ENCODE data around the gene ZG16B. TPM values are rescaled to one million over a fixed set of nuclear protein-coding genes. Genes with fewer than 3 reads are reported as not detected.

ZG16B gene
- total and polyA plus RNA-seq, 2 of the 8 experiments (the other 6 are each of a cell fraction or from before 2014, with no cell fraction given): 0.11 TPM; not detected in 1

DNA sequence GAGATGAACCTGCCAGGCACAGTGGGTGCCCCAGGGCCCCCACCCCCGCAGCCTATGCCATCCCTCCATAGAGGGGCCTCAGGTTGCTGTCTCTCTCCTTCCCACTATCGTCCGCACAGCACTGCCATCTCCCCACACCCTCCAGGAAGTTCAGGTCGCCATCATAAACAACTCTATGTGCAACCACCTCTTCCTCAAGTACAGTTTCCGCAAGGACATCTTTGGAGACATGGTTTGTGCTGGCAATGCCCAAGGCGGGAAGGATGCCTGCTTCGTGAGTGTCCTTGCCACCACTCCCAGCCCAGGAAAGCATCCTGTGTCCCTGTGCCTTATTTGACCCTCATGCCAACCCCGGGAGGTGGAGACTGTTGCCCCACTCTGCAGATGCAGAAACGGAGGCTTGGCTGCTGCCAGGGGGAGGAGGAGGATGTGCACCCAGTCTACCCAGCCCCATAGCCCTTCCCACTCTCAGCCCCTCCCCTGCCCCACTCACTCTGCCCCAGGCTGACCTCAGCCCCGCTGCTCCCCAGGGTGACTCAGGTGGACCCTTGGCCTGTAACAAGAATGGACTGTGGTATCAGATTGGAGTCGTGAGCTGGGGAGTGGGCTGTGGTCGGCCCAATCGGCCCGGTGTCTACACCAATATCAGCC, 9.1 kb upstream of the ZG16B start (continued):
- TF ChIP-seq RNF2 (IDR thresholded peaks at IDR 0.05; ENCODE audit: borderline replicate concordance, low read depth, low read length, missing control alignments, poor library complexity, severe bottlenecking): no peak
- no peak for TF ChIP-seq EGR1 (IDR thresholded peaks at IDR 0.05; ENCODE audit: borderline replicate concordance, low read depth, low read length)
- TF ChIP-seq CTBP2 (IDR thresholded peaks at IDR 0.05; ENCODE audit: borderline replicate concordance, insufficient read depth, insufficient read length, low read length): no peak
- TF ChIP-seq TCF12 (IDR thresholded peaks at IDR 0.05; ENCODE audit: low read depth, low read length): no peak
- TF ChIP-seq, protein P1, sequence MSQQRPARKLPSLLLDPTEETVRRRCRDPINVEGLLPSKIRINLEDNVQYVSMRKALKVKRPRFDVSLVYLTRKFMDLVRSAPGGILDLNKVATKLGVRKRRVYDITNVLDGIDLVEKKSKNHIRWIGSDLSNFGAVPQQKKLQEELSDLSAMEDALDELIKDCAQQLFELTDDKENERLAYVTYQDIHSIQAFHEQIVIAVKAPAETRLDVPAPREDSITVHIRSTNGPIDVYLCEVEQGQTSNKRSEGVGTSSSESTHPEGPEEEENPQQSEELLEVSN (IDR thresholded peaks at IDR 0.05): no peak
- no peak for TF ChIP-seq SIN3A (conservative IDR thresholded peaks at IDR 0.05 in 1 of 2, IDR thresholded peaks at IDR 0.05 in 1 of 2; ENCODE audit: low read depth in 1 of 2, low read length in 2 of 2)
- TF ChIP-seq, protein P2, sequence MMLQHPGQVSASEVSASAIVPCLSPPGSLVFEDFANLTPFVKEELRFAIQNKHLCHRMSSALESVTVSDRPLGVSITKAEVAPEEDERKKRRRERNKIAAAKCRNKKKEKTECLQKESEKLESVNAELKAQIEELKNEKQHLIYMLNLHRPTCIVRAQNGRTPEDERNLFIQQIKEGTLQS (IDR thresholded peaks at IDR 0.05; ENCODE audit: insufficient read depth, low read depth, low read length): no peak

Data from H1 (cell line).